ENCODE results near the gene SHANK1.

Gene SHANK1

DNA sequence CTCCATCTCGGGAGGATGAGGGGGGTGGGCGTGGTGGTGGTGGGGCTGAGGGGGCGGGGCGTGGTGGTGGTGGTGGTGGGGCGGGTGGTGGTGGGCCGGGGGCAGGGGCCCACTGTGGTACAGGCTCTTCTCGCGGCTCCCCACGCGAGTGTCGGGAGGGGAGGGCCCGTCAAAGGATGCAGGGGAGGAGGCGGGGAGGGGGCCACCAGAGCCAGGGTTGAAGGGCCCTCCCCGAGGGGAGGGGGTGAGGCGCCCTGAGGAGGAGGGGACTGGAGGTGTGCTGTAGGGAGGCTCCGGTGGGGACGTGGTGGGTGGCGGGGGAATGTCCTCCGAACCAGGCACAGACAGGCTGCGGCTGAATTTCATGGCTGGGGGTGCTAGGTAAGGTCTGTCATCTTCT, 50.7 kb downstream of the SHANK1 start:
- Histone ChIP-seq H3K27me3 (ENCODE audit: insufficient read depth, low read depth) (peaks cover 8% of the 10 kb centered on the region; the same call in 1 of the 2 replicates), H3K79me2 (ENCODE audit: insufficient read depth, low read depth) (no peaks in the 10 kb centered on the region), H3K36me3 (ENCODE audit: insufficient read depth) (no peaks in the 10 kb centered on the region), H2AFZ (ENCODE audit: low read depth) (no peak overlapping the region), H3K27ac (no peak overlapping the region), H3K4me1 (ENCODE audit: low read depth, poor library complexity, severe bottlenecking) (no peaks in the 10 kb centered on the region), H3K4me3 (IDR thresholded peaks at IDR 0.05; ENCODE audit: insufficient read depth, low read depth, low read length) (no peak overlapping the region), H3K4me2 (no peak overlapping the region), H3K9ac (no peak overlapping the region), H4K20me1 (ENCODE audit: insufficient read depth) (no peaks in the 10 kb centered on the region)
- TF ChIP-seq, protein P1, sequence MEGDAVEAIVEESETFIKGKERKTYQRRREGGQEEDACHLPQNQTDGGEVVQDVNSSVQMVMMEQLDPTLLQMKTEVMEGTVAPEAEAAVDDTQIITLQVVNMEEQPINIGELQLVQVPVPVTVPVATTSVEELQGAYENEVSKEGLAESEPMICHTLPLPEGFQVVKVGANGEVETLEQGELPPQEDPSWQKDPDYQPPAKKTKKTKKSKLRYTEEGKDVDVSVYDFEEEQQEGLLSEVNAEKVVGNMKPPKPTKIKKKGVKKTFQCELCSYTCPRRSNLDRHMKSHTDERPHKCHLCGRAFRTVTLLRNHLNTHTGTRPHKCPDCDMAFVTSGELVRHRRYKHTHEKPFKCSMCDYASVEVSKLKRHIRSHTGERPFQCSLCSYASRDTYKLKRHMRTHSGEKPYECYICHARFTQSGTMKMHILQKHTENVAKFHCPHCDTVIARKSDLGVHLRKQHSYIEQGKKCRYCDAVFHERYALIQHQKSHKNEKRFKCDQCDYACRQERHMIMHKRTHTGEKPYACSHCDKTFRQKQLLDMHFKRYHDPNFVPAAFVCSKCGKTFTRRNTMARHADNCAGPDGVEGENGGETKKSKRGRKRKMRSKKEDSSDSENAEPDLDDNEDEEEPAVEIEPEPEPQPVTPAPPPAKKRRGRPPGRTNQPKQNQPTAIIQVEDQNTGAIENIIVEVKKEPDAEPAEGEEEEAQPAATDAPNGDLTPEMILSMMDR (conservative IDR thresholded peaks at IDR 0.05; ENCODE audit: low read depth, low read length): no peak

GRCh38 chr19:50668416-50668815, 51.2 kb downstream of the SHANK1 start:
- no peak overlapping the region for H3K4me2 ChIP-seq
- H4K20me1 ChIP-seq (ENCODE audit: insufficient read depth): no peaks in the 10 kb centered on the region
- H3K36me3 ChIP-seq (ENCODE audit: insufficient read depth): no peaks in the 10 kb centered on the region
- H3K4me3 ChIP-seq (IDR thresholded peaks at IDR 0.05; ENCODE audit: insufficient read depth, low read depth, low read length): no peak overlapping the region
- TF ChIP-seq, protein P1 (conservative IDR thresholded peaks at IDR 0.05; ENCODE audit: low read depth, low read length): no peak
- H3K27ac ChIP-seq: no peak overlapping the region
- H3K79me2 ChIP-seq (ENCODE audit: insufficient read depth, low read depth): no peaks in the 10 kb centered on the region
- H3K27me3 ChIP-seq (ENCODE audit: insufficient read depth, low read depth): peaks cover 8% of the 10 kb centered on the region; the same call in 1 of the 2 replicates
- no peaks in the 10 kb centered on the region for H3K4me1 ChIP-seq (ENCODE audit: low read depth, poor library complexity, severe bottlenecking)
- no peak overlapping the region for H2AFZ ChIP-seq (ENCODE audit: low read depth)
- no peak overlapping the region for H3K9ac ChIP-seq

- Histone ChIP-seq H3K4me2 (no peak overlapping the region), H4K20me1 (ENCODE audit: insufficient read depth) (no peaks in the 10 kb centered on the region), H3K4me1 (ENCODE audit: low read depth, poor library complexity, severe bottlenecking) (no peaks in the 10 kb centered on the region), H3K27me3 (ENCODE audit: insufficient read depth, low read depth) (peaks cover 8% of the 10 kb centered on the region; the same call in 1 of the 2 replicates), H3K4me3 (IDR thresholded peaks at IDR 0.05; ENCODE audit: insufficient read depth, low read depth, low read length) (no peak overlapping the region), H3K79me2 (ENCODE audit: insufficient read depth, low read depth) (no peaks in the 10 kb centered on the region), H2AFZ (ENCODE audit: low read depth) (no peak overlapping the region), H3K36me3 (ENCODE audit: insufficient read depth) (no peaks in the 10 kb centered on the region), H3K9ac (no peak overlapping the region), H3K27ac (no peak overlapping the region)
- TF ChIP-seq, protein P1 (conservative IDR thresholded peaks at IDR 0.05; ENCODE audit: low read depth, low read length): no peak
Observed at GRCh38 chr19:50667759-50668231, 51.8 kb downstream of the SHANK1 start.

GRCh38 chr19:50667177-50667758, 52.3 kb downstream of the SHANK1 start:
- H3K36me3 ChIP-seq (ENCODE audit: insufficient read depth): no peaks in the 10 kb centered on the region
- no peaks in the 10 kb centered on the region for H3K79me2 ChIP-seq (ENCODE audit: insufficient read depth, low read depth)
- H3K4me1 ChIP-seq (ENCODE audit: low read depth, poor library complexity, severe bottlenecking): no peaks in the 10 kb centered on the region
- H2AFZ ChIP-seq (ENCODE audit: low read depth): no peak overlapping the region
- no peaks in the 10 kb centered on the region for H4K20me1 ChIP-seq (ENCODE audit: insufficient read depth)
- peaks cover 6% of the 10 kb centered on the region; the same call in 1 of the 2 replicates for H3K27me3 ChIP-seq (ENCODE audit: insufficient read depth, low read depth)
- no peak overlapping the region for H3K9ac ChIP-seq
- no peak overlapping the region for H3K27ac ChIP-seq
- H3K4me3 ChIP-seq (IDR thresholded peaks at IDR 0.05; ENCODE audit: insufficient read depth, low read depth, low read length): no peak overlapping the region
- H3K4me2 ChIP-seq: no peak overlapping the region
- TF ChIP-seq, protein P1 (conservative IDR thresholded peaks at IDR 0.05; ENCODE audit: low read depth, low read length): no peak

Measured in KMS-11 (cell line).